SK-N-MC (cell line): Measurements from ENCODE around the gene EPHX1.

ENCODE experiments used
- DNase-seq: peaks from one replicate; pipeline ENCODE4 v3.0.0-alpha.2; 2011; ENCODE audit warnings: low read depth, low spot score
- H3K27ac ChIP-seq: fragments of 200-600 bp; sonication (generic); 2 replicates; pipeline ENCODE4 v1.5.1; 2016; ENCODE audit warnings: mixed run types
- H3K36me3 ChIP-seq: fragments of 200-600 bp; sonication (generic); 2 replicates; pipeline ENCODE4 v1.6.1; 2017; ENCODE audit warnings: antibody characterized with exemption, low read length, mixed read lengths; ENCODE audit not compliant: insufficient read depth
- H3K4me3 ChIP-seq: fragments of 200-600 bp; sonication (generic); 2 replicates; pipeline ENCODE4 v1.5.1; 2016
- H3K9ac ChIP-seq: fragments of 200-600 bp; sonication (generic); 2 replicates; pipeline ENCODE4 v1.8.0; 2017; ENCODE audit warnings: mixed run types, mixed read lengths; ENCODE audit not compliant: insufficient read length
- H3K9me3 ChIP-seq: fragments of 200-600 bp; sonication (generic); 2 replicates; pipeline ENCODE4 v1.6.1; 2017; ENCODE audit warnings: low read depth, mild to moderate bottlenecking, antibody characterized with exemption, low read length, moderate library complexity, mixed read lengths
- EZH2 ChIP-seq: fragments of 200-600 bp; sonication (generic); IDR thresholded peaks from one replicate; pipeline ENCODE4 v1.6.1; 2017; ENCODE audit warnings: antibody characterized with exemption
- FOXP2 ChIP-seq: optimal IDR thresholded peaks from 2 replicates; pipeline ENCODE3; 2011; ENCODE audit warnings: mild to moderate bottlenecking, moderate library complexity; ENCODE audit not compliant: insufficient read depth; ENCODE audit errors: extremely low read length, control extremely low read depth
- POLR2AphosphoS5 ChIP-seq: IDR thresholded peaks from 2 replicates; pipeline ENCODE4 v1.6.1; 2012; ENCODE audit warnings: mild to moderate bottlenecking, low read depth, low read length, borderline replicate concordance

Gene EPHX1

DNA sequence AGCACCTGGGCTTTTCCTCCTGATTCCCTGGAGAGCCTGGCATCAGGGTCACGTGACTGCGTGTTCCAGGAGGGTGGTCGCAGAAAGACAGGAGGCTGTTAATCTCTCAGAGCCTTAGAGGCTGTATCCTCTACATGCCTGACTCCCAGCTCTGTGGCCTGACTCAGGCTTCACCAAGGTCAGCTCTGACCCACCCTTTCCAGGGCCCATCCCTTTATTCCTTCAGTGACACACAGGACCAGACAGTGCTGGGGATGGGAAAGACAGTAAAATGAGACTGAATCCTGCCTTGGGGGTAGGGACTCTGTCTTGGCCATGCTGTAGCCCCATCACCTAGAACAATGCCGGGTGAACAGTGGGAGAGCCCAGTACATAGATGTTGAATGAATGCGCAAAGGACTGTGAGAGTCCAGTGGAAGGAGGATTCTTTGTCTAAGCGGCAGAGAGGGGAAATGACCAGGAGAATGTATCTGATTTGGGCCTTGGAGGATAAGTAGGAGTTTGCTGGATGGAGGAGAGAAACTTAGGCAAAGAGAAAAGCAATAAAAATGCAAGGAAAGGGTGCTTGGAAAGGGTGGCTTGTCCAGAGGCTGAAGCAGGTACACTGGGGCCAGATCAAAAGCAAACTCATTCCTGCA, 33.0 kb downstream of the EPHX1 start:
- no peak for TF ChIP-seq FOXP2
- TF ChIP-seq EZH2: no peak
- TF ChIP-seq POLR2AphosphoS5: no peak
- no peaks in the 10 kb centered on the region for H3K9me3 ChIP-seq
- no peak overlapping the region for H3K9ac ChIP-seq
- no peak for DNase-seq
- no peak overlapping the region for H3K27ac ChIP-seq
- H3K36me3 ChIP-seq: no peaks in the 10 kb centered on the region
- no peak overlapping the region for H3K4me3 ChIP-seq

GRCh38 chr1:225843426-225843795, 33.5 kb downstream of the EPHX1 start:
- TF ChIP-seq FOXP2 (no peak), EZH2 (no peak), POLR2AphosphoS5 (no peak)
- Histone ChIP-seq H3K9ac (no peak overlapping the region), H3K27ac (no peak overlapping the region), H3K9me3 (no peaks in the 10 kb centered on the region), H3K4me3 (no peak overlapping the region), H3K36me3 (no peaks in the 10 kb centered on the region)
- no peak for DNase-seq

DNA sequence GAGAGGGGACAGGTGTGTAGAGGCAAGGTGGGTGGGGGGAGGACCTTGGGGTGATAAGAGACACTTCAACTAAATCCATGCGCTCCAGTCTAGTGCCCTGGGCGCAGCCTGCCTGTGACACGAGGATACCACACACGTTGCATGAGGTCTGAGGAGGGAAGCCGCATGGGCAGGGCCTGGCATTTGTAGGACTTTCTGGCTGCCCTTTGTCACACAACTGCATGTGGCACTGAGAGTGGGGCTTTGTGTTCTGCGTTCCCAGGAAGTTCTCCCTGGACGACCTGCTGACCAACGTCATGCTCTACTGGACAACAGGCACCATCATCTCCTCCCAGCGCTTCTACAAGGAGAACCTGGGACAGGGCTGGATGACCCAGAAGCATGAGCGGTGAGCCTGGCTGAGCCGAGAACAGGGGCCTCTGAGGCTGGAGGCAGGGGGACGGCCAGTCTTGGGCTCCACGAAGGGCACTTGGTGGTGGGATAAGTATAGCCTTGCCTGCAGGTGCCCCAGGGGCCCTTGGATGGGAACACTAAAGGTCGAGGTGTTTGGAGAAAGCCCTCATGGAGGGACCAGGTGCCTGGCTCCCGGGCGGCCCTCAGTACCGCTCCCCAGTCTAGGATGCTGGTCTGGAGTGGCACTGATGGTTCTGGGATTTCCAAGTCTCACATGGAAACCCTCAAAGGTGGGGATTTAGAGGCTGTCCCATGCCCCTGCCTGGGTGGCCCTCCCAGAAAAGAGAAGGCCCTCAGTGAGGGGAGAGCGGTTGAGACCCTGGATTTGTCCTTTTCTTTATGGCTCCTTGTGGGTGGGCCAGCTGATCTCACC, 34.5 kb downstream of the EPHX1 start:
- no peak overlapping the region for H3K27ac ChIP-seq
- DNase-seq: no peak
- no peaks in the 10 kb centered on the region for H3K36me3 ChIP-seq
- TF ChIP-seq FOXP2 (no peak), POLR2AphosphoS5 (no peak)
- H3K9ac ChIP-seq: no peak overlapping the region
- H3K4me3 ChIP-seq: no peak overlapping the region
- H3K9me3 ChIP-seq: no peaks in the 10 kb centered on the region

GRCh38 chr1:225845097-225845496, 35.2 kb downstream of the EPHX1 start:
- no peaks in the 10 kb centered on the region for H3K36me3 ChIP-seq
- TF ChIP-seq EZH2 (no peak), FOXP2 (no peak), POLR2AphosphoS5 (no peak)

DNA sequence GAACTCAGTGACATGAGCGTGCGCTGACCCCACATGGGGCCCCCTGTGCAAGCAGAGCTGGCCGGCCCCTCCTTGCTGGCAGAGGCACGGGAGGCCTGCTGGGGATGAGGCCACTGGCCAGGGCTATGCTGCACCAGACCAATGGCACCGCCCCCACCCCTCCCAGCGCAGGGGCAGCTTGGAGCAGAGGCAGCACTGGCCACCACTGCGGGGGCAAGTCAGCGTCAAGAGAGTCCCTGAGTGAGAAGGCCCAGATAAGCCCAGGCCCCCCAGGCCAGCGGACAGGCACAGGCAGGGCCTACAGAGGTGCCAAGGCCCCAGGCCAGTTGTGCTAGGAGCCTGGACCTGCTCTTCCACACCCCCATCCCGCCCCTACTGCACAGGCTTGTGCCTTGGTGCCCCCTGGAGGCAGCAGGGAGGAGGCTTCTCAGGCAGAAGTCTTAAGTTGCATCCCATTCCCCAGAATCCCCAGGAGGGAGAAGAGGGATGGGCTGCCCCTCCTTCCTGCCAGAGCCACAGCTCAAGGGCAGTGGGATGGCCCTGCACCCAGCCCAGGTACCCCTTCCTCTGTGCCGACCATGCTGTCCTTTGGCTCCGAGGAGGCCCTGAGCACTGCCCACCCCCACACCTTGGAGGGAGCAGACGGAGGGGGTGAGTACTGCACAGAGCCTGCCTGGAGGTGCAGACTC, 35.8 kb downstream of the EPHX1 start:
- Histone ChIP-seq H3K36me3 (no peaks in the 10 kb centered on the region), H3K9me3 (no peaks in the 10 kb centered on the region), H3K4me3 (no peak overlapping the region), H3K27ac (no peak overlapping the region), H3K9ac (no peak overlapping the region)
- DNase-seq: peak; percentile 18
- TF ChIP-seq POLR2AphosphoS5 (no peak), FOXP2 (no peak), EZH2 (no peak)

More at GRCh38 chr1:225845097-225845496, 35.2 kb downstream of the EPHX1 start:
- H3K9me3 ChIP-seq: no peaks in the 10 kb centered on the region
- no peak overlapping the region for H3K4me3 ChIP-seq
- DNase-seq: no peak
- H3K27ac ChIP-seq: no peak overlapping the region
- H3K9ac ChIP-seq: no peak overlapping the region

GRCh38 chr1:225846331-225847310, 36.7 kb downstream of the EPHX1 start:
- H3K27ac ChIP-seq: no peak overlapping the region
- H3K9me3 ChIP-seq: no peaks in the 10 kb centered on the region
- no peak overlapping the region for H3K9ac ChIP-seq
- H3K36me3 ChIP-seq: no peaks in the 10 kb centered on the region
- no peak for DNase-seq
- no peak overlapping the region for H3K4me3 ChIP-seq
- TF ChIP-seq POLR2AphosphoS5 (no peak), EZH2 (no peak), FOXP2 (no peak)

DNA sequence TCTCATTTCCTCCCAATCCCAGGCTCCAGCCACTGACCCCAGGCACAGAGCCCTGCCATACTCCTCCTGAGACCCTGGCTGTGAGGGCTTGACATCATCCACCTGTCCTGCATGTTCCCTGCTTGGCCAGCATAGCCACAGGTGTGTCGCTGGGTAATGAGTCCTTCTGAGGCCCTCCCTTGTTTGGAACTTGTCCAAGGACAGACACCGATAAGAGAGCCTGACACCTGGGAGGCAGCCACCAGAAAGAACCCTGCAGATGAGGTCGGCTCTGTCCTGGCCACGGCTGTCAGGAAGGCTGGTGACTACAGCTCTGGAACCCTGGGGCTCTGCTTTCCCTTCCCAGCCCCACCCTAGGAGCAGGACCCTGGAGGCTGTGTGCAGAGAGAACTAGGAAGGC, 37.7 kb downstream of the EPHX1 start:
- DNase-seq: no peak
- H3K36me3 ChIP-seq: no peaks in the 10 kb centered on the region
- no peak overlapping the region for H3K27ac ChIP-seq
- H3K4me3 ChIP-seq: no peak overlapping the region
- H3K9me3 ChIP-seq: no peaks in the 10 kb centered on the region
- TF ChIP-seq FOXP2: no peak
- no peak for TF ChIP-seq EZH2
- no peak for TF ChIP-seq POLR2AphosphoS5
- no peak overlapping the region for H3K9ac ChIP-seq
